T-helper 2 cell treated with Interferon-gamma antibody and Interleukin-4, amounts not matched to agents 100 ng/mL and 5 ng/mL, for 36 hours (primary cell): ENCODE measurements around the gene KCNK16. TPM values are rescaled to one million over a fixed set of nuclear protein-coding genes. Genes with fewer than 3 reads are reported as not detected.
"Not testable (repeated sequence)": the region's sequence is repeated elsewhere in the genome, so short reads cannot be mapped to it uniquely, and the experiment has no call there.

Source experiments
- intact Hi-C: fragments of 100-400 bp; cut with micrococcal nuclease; formaldehyde crosslinking; loops from one replicate; pipeline ENCODE4 v1.15.1; 2023
- total RNA-seq: library from RNA; stranded (reverse); gene quantifications from 2 replicates; pipeline ENCODE4 v1.2.3, GENCODE V29; 2022

Gene KCNK16
- total RNA-seq, 1 donor from 2014 or later, result not detected

DNA sequence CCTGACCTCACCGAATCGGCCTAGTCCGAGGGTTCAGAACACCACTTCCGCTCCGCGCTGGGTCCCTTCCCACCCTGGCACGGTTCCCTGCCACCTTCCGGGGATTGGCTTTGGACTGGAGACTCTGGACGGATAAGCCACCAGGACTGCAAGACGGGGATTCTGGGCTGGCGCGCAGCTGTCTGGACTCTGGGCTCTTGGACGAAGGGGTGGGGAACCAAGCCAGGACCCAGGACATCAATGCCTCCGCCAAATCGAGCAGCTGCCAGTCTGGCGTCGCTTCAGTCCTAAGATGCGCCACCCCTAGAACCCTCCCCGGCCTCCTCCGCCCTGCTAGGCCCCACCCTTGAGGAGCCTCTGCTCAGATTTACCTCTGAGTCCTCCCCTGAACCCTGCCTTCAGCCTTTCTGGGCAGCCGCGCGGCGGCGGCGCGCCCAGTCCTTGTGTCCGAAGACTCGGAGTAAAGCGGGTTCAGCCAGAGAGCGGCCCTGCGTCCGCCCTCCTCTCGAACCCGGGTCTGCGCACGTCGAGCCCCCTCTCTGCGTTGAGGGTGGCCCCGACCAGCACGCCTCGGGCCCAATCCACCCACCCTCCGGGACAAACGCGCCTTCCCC lies 9.5 kb downstream of the KCNK16 start:
- intact Hi-C loops, result no loop called here

DNA sequence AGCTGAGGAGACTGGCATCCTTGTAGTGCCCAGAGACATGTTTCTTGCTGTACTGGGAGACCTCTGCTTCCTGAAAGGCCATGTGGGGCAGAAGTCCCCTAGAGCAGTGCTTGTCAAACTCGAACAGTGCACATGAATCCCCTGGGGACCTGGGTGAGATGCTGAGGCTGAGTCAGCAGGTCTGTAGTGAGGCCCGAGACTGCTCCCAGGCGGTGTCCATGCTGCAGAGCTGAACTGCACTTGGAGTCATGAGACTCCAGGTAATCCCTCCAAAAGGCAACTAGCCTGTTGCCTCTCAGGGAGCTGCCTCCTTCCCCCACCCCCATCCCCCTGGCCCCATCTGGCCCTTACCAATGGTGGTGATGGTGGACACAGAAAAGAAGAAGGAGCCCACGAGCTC lies 12.0 kb downstream of the KCNK16 start:
- intact Hi-C loops, result loop anchor here (1.0 kb wide), 1 partner anchor 144 kb away; no protein-coding TSS in a partner anchor

DNA sequence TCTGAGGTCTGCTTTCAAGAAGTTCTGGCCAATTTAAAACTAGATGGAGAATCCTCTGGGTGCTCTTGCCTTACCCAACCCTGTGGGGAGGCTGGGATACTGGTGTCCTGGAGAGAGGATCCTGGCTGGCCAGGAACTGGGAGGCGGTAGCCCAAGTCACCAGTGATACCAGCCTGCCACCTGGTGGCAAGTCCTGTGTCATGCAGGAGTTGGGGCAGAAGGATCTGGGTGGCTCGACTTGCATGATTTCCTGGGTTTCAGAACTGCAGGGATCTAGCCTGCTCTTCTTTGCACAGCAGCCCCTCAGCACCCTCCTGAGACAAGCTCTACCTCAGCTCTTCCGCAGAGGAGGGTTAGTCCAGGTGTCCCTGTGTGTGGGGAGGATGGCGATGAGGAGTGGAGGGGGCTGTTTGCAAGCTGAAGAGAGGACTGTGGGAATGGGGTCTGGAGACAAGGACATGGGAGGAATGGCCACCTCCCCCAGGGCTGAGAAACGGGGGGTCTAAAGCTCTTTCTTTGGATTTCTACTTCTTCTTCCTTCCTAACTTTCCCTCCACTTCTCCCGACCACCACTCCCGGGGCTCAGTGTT lies 12.5 kb downstream of the KCNK16 start:
- intact Hi-C loops, result loop anchor here (1.0 to 10.0 kb wide), 3 partner anchors 144 to 315 kb away; no protein-coding TSS in a partner anchor

DNA sequence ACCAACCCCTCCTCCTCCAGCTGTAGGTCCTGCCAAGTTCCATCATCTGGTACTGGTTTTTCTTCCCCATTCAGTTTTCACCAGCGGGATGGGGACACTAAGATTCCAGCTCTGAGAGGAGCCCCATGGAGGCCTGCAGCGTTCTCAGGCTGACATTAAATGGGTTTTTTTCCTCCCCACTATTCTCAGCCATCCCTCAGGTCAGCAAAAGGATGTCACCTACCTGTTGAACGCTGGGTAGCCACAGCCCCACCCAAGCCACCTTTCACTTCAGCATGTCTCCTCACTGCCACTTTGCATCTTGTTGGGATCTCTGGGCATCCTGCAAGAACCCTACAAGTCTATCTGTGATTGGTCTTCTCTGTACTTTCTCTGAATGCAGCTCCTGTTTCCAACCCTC lies 15.0 kb downstream of the KCNK16 start:
- intact Hi-C loops, result loop anchor here (10.0 kb wide), 2 partner anchors 223 to 313 kb away; no protein-coding TSS in a partner anchor

DNA sequence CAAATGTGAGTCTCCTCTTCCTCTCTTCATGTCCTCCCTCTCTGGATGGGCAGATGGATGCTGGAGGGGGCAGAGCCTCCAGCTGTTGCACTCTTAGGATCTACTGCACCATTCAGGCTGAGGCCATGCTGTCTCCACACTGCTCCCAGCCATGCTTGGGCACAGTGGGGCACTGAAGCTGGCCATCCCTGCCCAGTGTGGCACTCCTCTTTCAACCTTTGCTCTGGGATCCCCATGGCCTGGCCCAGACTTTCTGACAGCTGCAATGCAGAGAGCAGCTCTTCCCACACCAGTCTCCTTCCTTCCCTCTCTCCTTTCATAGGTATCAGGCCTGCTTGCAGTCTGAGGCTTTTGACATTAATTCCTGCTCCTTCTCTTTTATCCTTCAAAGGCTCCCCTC lies 17.6 kb downstream of the KCNK16 start:
- intact Hi-C loops, result loop anchor here (10.0 kb wide), 2 partner anchors 220 to 310 kb away; no protein-coding TSS in a partner anchor

DNA sequence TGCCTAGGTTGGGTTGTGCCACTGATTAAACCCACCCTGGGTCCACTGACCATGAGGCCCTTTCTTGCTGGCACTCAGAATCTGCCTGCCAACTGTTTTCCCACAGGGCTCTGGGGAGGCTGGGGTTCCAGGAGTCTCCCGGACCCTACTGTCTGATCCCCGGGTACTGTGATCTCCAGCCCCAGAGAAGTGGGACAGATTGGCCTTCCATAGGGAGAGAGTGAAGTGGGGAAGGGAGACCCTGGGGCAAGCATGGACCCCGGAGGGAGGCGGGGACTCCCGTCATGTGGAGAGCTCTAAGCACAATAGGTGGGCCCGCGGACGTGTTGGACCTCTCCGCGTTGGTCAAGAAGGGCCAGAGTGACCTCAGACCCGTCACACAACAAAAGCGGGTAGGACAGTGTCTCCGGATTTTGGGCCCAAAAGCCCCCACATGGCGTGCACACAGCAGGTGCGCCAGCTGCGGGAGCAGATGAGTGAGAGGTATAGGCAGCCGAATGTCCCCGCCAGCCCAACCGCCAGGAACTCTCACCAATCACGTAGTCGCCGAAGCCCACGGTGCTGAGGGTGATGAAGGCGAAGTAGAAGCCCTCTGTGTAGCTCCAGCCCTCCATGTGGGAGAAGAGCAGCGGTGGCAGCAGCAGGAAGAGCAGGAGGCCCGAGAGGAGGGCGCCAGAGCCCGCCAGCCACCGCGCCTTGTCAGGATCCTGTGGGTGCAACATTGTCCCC lies 18.9 kb downstream of the KCNK16 start:
- intact Hi-C loops, result loop anchor here (1.0 to 10.0 kb wide), 5 partner anchors 75 to 431 kb away; partner anchors contain the start of gene KCNK5

DNA sequence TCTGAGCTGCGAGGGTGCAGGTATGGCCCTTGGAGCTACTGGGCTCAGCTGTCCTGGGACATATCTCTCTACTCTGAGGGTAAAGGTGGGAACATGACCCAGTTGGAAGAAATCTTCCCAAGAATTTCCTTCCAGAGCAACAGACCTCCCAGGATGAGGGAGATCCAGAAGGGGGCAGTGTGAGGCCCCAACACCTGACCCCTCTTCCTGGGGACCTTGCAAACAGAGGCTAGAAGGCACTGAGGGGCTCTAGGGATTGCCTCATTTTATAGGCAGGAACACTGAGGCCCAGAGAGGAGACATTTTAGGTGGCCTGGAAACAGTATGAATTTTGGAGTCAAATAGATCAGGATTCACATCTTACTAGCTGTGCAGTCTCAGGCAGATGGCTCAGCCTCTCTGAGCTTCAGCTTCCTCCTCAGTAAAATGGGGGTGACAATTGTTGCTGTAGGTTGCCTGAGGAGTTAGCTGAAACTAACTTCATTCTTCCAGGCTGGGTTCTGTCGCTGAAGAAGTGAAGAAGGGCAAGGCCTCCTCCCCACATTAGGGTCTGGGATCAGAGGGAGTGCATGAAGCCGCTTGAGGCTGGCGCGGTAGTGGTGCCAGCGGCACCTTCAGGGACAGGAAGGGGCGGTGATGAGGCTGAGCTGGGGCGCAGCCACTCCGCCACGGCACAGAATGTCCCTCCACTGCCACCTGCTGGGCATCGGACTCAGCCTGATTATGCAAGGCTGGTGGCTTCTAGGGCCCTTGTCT lies 19.7 kb downstream of the KCNK16 start:
- intact Hi-C loops, result loop anchor here (1.0 to 10.0 kb wide), 5 partner anchors 74 to 431 kb away; partner anchors contain the start of gene KCNK5

DNA sequence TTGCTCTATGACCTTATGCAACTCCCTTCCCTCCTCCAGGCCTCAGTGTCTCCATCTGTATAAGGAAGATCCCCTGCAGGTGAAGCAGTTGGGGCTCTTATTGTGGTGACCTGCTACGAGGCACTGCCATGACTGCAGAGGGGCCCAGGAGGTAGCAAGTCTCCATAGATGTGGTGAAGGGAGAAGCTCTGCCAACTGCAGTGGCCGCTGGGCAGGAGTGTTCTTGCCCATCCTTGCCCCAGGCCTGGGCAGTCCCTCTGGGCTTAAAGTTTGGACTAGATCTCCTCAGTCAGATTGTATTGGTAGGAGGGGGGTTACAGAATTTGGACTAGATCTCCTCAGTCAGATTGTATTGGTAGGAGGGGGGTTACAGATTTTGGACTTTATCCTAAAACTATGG lies 20.5 kb downstream of the KCNK16 start:
- intact Hi-C loops, result loop anchor here (2.0 to 10.0 kb wide), 3 partner anchors 73 to 307 kb away; partner anchors contain the start of gene KCNK5

DNA sequence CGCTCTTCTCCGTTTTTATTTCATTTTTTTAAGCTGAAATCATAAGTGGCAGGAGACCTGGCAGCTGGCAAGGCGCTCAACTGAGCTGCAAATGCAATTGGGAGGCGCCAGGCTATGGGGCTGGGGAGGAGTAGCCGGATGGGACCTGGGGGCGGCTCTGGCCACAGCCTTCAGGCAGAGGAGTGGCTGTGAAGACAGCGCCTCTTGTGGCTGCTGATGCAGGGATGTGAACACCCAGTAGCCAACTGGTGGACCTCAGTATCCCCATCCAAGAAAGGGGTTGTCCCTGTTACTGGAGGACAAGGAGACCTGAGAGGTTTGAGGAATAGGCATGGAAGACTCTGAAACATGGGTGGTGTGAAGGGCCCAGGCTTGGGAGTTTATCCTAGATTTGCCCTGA lies 20.9 kb downstream of the KCNK16 start:
- intact Hi-C loops, result loop anchor here (2.0 to 10.0 kb wide), 3 partner anchors 73 to 307 kb away; partner anchors contain the start of gene KCNK5

DNA sequence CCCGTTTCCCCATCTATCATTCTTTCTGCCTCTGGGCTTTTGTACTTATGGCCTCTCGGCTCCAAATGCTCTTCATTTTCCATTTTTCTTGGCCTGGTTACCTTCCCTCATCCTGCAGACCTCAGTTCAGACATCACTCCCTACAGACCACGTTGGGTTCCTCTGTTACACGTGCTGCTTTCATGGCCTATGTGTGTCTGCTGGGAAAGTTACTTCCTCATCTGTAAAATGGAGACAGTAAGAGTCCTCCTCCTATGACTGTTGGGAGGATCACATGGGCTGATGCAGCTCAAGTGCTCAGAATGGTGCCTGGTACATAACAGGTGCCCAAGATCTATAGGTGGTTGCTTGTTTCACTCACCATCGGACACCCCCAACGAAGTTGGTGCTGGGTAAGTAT lies 21.8 kb downstream of the KCNK16 start:
- intact Hi-C loops, result loop anchor here (10.0 kb wide), 2 partner anchors 216 to 306 kb away; no protein-coding TSS in a partner anchor

DNA sequence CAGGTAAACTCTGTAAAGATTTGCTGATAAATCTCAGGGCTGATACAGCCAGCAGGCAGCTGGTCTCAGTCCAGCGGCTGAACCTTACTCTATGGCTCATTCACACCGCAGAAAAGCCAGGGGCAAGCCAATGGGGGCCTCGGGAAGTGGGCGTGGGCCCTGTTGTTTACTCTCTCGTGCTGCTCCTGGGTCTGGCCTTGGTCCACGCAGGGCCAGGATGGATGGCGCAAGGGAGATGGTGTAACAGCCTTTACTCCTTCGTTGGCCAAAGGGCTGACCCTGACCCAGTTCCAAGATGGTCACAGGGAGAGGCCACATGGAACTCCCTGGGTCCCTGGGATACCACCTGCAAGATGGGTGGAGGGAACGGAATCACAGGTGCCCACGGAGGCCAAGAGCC lies 24.4 kb downstream of the KCNK16 start:
- intact Hi-C loops, result no loop called here

DNA sequence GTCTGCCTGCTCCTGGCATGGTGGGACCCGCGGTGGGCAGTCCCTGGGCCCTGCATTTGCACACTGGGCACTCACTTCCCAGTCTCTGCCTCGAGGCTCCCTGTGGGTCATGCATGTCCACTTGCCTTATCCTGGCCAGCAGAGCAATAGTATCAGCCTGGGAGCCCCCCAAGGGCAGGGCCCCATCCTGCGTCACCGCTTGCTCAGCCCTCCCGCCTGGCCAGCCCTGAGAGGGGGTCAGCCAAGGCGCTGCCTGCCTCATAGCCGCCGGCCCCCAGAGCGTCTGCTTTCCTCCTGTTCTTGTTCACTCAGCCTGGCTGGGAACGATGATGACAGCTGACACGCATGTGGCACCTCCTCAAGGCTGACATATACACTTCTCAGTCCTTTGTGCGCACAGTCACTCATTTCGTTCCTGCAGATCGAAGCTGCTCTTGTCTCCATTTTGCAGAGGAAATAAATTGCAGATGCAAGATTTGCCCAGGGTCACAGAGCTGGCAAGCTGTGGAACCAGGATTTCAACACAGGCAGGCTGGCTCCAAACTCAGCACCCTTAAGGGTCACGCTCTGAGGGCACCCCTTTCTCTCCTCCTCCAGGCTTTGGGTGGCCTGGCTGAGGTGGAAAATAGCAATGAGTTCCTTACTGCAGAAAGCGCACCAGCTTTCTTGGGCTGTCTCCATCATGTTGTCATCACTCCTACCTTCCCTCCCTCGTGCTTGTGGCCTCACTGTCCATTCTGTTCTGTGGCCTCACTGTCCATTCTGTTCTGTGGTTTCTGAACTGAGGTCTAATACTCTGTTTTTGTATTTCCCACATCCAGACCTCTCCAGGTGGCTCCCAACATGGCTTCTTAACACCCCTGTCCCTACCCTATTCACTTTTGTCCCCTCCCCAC lies 25.5 kb downstream of the KCNK16 start:
- intact Hi-C loops, result no loop called here

DNA sequence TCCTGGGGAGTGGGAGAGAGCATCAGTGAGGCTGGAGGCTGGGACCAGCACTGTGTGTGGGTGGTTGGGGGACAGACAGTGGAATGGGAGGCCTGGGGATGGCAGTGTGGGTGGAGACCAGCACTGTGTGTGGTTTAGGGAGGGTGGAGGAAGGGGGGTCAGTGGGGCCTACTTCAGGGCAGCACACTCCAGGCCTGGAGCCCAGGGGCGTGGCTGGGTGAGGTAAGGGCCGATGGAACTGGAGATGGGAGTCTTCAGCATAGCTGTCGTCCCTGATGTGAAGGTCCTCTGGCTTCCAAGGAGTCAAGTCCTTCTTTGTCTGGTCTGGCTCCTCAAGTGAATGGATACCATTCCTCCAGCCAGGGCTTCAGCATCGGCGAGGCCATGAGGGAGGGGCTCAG lies 26.9 kb downstream of the KCNK16 start:
- intact Hi-C loops, result no loop called here

DNA sequence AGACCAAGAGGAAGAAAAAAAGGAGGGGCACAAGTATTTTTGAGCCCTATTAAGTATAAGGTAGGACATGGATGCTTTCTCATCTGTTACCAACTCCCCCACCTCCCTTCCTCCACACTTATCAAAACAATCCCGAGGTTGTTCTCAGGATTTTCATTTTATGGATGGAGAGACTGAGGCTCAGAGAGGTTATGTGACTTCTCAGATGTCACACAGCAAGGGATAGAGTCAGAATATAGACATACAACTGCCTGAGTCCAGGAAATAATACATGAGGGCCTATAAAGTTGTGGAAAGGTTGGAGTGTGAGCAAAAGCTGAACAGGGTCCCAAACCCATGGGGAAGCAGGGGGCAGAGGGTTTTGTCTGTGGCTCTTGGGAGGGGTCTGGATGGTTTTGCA lies 27.6 kb downstream of the KCNK16 start:
- intact Hi-C loops, result no loop called here

DNA sequence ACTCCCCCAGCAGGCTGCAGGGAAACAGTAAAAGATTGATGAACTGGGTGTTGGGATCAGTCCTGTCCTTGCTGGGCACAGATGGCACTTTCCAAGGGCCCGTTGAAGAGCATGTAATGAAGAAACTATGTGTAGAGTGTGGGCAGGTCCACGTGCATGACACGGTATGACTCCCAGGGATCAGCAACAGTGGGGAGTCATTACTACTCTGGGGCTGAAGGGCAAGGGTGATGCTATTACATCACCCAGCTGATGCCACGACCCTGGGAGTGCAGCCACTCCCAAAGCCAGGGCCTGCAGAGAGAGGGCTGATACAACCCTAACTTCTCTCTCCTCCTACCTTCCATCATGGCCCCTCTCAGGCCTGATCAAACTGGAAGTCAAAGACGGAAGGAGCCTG lies 28.4 kb downstream of the KCNK16 start:
- intact Hi-C loops, result no loop called here

DNA sequence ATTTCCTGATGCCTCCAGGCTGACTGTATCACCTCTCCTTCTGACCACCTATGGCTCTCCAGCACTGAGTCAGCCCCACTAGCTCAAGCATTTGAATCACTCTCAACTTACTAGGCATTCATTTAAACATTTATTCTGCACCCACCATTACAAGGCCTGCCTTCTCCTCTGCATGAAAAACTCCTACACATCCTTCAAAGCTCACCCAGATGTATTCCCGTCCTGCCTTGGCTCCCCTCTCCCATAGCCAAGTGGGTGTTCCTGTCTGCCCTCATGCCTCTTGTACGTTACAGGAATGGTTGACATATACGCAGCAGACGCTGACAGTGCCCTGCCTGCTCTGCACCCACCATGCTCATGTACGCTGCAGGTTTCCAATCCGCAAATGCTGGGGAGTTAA lies 29.9 kb downstream of the KCNK16 start:
- intact Hi-C loops, result no loop called here

DNA sequence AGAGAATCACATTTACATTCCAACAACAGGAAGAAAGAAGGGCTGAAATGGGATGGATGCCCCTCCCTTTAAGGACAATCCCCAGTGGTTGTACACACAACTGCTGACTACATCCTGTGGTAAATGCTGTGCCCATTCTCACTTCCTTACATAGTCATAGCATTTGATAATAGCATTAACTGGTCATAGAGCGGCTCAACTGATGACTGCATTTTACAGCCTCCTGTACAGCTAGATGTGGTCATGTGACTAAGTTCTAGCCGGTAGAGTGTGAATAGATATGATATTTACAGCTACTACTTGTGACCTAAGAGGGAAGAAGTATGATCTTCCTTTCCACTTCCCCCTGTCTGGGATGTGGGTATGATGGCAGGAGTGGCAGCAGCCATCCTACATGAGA lies 33.0 kb downstream of the KCNK16 start:
- intact Hi-C loops, result no loop called here

DNA sequence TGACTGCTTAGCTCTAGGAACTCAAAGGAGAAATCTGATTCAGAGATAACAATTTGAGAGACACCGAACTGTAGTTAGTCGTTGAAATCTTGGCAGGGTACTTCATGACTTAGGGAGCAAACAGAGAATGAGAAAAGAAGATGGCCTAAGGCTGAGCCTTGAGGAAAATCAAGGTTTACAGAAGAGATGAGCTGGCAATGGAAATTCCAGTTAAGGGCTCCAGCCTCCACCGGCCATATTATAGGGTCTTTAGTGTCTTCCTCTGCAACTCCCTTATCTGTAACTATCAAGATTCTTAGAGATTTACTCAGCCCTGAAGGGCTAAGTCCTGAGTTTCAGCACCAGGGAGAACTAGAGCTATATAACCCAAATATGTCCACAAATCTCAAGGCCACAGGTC lies 34.9 kb downstream of the KCNK16 start:
- intact Hi-C loops, result no loop called here

DNA sequence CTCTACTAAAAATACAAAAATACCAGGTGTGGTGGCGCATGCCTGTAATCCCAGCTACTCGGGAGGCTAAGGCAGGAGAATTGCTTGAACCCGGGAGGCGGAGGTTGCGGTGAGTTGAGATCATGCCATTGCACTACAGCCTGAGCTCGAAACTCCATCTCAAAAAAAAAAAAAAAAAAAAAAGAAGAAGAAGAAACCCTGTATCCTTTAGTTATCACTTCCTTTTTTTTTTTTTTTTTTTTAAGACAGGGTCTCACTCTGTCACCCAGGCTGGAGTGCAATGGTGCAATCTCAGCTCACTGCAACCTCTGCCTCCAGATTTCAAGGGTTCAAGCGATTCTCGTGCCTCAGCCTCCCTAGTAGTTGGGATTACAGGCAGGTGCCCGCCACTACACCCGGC lies 35.9 kb downstream of the KCNK16 start:
- intact Hi-C loops, result not testable (repeated sequence)

DNA sequence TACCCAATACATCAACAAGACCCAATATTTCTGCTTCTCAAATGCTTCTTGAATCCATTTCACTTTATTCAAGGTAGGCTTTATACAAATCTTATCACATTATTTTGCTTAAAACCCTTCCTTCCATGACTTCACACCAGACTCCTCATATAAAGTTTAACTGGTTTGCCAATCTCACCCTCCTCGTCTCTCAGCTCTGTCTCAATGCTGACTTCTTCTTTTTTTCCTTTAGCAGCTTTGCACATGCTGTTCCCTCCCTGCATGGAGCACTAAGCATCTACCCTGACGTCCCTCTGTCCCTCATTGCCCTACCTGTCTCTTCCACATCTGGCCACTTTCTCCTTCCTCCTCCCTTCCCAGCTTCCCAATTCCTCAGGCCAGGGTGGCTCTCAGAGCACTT lies 39.7 kb downstream of the KCNK16 start:
- intact Hi-C loops, result no loop called here
